GM12875 (cell line): ENCODE measurements around the gene PLS1.
"Not testable (repeated sequence)": the region's sequence is repeated elsewhere in the genome, so short reads cannot be mapped to it uniquely, and the experiment has no call there.

Experiments
- H3K4me3 ChIP-seq: one replicate; pipeline ENCODE4 v1.5.1; 2011; ENCODE audit warnings: low read depth, low read length, control low read depth
- TF ChIP-seq, protein P1 (sequence below): IDR thresholded peaks from 2 replicates; pipeline ENCODE4 v1.5.1; 2011; ENCODE audit warnings: low read depth, mild to moderate bottlenecking, control low read depth, inconsistent platforms, low read length, moderate library complexity, borderline replicate concordance; ENCODE audit not compliant: insufficient read depth

PLS1 gene

GRCh38 chr3:142738396-142738795, 142.2 kb downstream of the PLS1 start:
- H3K4me3 ChIP-seq: no peak overlapping the region
- TF ChIP-seq, protein P1, sequence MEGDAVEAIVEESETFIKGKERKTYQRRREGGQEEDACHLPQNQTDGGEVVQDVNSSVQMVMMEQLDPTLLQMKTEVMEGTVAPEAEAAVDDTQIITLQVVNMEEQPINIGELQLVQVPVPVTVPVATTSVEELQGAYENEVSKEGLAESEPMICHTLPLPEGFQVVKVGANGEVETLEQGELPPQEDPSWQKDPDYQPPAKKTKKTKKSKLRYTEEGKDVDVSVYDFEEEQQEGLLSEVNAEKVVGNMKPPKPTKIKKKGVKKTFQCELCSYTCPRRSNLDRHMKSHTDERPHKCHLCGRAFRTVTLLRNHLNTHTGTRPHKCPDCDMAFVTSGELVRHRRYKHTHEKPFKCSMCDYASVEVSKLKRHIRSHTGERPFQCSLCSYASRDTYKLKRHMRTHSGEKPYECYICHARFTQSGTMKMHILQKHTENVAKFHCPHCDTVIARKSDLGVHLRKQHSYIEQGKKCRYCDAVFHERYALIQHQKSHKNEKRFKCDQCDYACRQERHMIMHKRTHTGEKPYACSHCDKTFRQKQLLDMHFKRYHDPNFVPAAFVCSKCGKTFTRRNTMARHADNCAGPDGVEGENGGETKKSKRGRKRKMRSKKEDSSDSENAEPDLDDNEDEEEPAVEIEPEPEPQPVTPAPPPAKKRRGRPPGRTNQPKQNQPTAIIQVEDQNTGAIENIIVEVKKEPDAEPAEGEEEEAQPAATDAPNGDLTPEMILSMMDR: no peak

DNA sequence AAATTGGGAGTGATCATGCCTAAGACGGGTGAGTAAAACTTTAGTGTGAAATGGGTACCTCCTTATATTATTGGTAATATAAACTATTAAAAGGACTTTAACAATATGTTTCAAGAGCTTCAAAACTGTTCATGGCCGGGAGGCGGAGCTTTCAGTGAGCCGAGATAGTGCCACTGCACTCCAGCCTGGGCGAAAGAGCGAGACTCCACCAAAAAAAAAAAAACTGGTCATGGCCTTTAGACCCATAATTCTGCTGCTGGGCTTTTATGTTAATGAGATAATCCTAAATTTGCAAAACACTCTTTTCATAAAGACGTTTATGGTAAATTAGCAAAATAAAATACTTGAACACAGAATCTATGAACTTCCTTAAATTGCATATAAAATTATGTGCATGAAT, 150.5 kb downstream of the PLS1 start:
- TF ChIP-seq, protein P1: no peak
- no peak overlapping the region for H3K4me3 ChIP-seq

DNA sequence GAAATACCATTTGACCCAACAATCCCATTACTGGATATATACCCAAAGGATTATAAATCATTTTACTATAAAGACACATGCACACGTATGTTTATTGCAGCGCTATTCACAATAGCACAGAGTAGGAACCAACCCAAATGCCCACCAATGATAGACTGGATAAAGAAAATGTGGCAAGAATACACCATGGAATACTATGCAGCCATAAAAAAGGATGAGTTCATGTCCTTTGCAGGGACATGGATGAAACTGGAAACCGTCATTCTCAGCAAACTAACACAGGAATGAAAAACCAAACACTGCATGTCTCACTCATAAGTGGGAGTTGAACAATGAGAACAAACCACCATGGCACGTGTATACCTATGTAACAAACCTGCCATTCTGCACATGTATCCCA, 154.3 kb downstream of the PLS1 start:
- H3K4me3 ChIP-seq: not testable (repeated sequence)

GRCh38 chr3:142752605-142753004, 156.4 kb downstream of the PLS1 start:
- not testable (repeated sequence) for H3K4me3 ChIP-seq

GRCh38 chr3:142754494-142754893, 158.3 kb downstream of the PLS1 start:
- no peak overlapping the region for H3K4me3 ChIP-seq
- TF ChIP-seq, protein P1: no peak
